Adrenal gland (tissue), 5 donors: ENCODE data around the gene RASSF7.

Experiments
- POLR2A ChIP-seq, 2 donors: fragments of 450-650 bp; IDR thresholded peaks; one replicate each; pipeline ENCODE4 v1.6.1; 2017; ENCODE audit warnings: antibody characterized with exemption in 2 of 2, mild to moderate bottlenecking in 2 of 2, moderate library complexity in 1 of 2
- TF ChIP-seq, protein P1 (sequence below), 6 experiments: fragments of 450-650 bp in 4 of 6; fragments of 200-600 bp in 2 of 6; sonication (generic) in 1 of 6; IDR thresholded peaks; 1 replicate in 5 of 6; 2 replicates in 1 of 6; pipeline versions ENCODE4 v1.5.1 to v1.8.0; 2016 to 2021; ENCODE audit warnings: antibody characterized with exemption in 6 of 6, mild to moderate bottlenecking in 2 of 6, moderate library complexity in 1 of 6
- donor health status: DM: no; HTN: no; CAD: no.

DNA sequence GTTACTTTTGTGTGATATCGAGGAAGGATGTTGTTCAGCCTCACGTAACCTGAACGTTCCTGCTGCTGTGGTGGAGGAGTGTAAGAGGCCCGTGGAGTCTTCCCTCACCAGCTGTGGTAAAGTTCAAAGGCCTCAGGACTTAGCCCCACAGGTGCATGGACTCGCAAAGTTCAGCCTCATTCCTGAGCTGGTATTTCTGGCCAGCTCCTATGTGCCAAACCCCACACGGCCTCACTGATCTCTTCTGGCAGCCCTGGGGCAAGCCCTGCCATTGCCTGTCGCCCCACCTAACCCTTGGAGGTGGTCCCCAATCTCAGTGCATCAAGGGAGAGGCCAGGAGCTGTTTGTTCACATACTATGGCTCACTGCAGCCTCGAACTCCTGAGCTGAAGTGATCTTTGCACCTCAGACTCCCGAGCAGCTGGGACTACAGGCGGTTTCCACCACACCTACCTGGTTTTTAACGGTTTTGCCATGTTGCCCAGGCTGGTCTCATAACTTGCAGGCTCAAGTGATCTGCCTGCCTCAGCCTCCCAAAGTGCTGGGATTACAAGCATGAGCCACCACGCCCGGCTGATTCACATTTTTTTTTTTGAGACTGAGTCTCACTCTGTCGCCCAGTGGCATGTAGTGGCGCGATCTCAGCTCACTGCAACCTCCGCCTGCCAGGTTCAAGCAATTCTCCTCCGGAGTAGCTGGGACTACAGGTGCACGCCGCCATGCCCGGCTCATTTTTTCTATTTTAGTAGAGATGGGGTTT is 17.7 kb downstream of the RASSF7 start:
- TF ChIP-seq, protein P1, sequence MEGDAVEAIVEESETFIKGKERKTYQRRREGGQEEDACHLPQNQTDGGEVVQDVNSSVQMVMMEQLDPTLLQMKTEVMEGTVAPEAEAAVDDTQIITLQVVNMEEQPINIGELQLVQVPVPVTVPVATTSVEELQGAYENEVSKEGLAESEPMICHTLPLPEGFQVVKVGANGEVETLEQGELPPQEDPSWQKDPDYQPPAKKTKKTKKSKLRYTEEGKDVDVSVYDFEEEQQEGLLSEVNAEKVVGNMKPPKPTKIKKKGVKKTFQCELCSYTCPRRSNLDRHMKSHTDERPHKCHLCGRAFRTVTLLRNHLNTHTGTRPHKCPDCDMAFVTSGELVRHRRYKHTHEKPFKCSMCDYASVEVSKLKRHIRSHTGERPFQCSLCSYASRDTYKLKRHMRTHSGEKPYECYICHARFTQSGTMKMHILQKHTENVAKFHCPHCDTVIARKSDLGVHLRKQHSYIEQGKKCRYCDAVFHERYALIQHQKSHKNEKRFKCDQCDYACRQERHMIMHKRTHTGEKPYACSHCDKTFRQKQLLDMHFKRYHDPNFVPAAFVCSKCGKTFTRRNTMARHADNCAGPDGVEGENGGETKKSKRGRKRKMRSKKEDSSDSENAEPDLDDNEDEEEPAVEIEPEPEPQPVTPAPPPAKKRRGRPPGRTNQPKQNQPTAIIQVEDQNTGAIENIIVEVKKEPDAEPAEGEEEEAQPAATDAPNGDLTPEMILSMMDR (IDR thresholded peaks at IDR 0.05) = no peak
- no peak for TF ChIP-seq POLR2A (IDR thresholded peaks at IDR 0.05)
